Ovary (tissue), 9 donors: ENCODE data around the gene DSCAM. TPM values are rescaled to one million over a fixed set of nuclear protein-coding genes. Genes with fewer than 3 reads are reported as not detected.

Experiments
- DNase-seq, 5 donors: peaks; one replicate each; pipeline ENCODE4 v3.0.0-alpha.2; 2019 to 2020
- H3K27ac ChIP-seq, 2 donors: fragments of 200-600 bp; one replicate each; pipeline versions ENCODE4 v1.5.1 to v1.8.0; 2019 to 2022
- H3K27me3 ChIP-seq: fragments of 200-600 bp; one replicate; pipeline ENCODE4 v1.8.0; 2022
- H3K36me3 ChIP-seq: fragments of 200-600 bp; sonication (generic); one replicate; pipeline ENCODE4 v1.5.1; 2019
- H3K4me1 ChIP-seq: one replicate; pipeline ENCODE4 v1.8.1; 2013; ENCODE audit warnings: mild to moderate bottlenecking, moderate library complexity; ENCODE audit not compliant: insufficient read depth
- H3K4me3 ChIP-seq: fragments of 200-600 bp; sonication (generic); one replicate; pipeline ENCODE4 v1.5.1; 2017
- H3K9me3 ChIP-seq, 2 donors: fragments of 200-600 bp in 1 of 2; sonication (generic) in 1 of 2; one replicate each; pipeline versions ENCODE4 v1.5.1 to v1.8.1; 2013 to 2019; ENCODE audit warnings: mild to moderate bottlenecking in 1 of 2, moderate library complexity in 1 of 2
- CTCF ChIP-seq, 3 donors: fragments of 450-650 bp in 2 of 3; fragments of 200-600 bp in 1 of 3; IDR thresholded peaks; one replicate each; pipeline versions ENCODE4 v1.5.1 to v1.8.0; 2016 to 2022; ENCODE audit warnings: antibody characterized with exemption in 3 of 3, mild to moderate bottlenecking in 1 of 3
- EP300 ChIP-seq: sonication (generic); formaldehyde crosslinking; IDR thresholded peaks from one replicate; pipeline ENCODE4 v1.6.1; 2017; ENCODE audit warnings: antibody characterized with exemption
- POLR2A ChIP-seq: fragments of 450-650 bp; IDR thresholded peaks from one replicate; pipeline ENCODE4 v1.6.1; 2017; ENCODE audit warnings: antibody characterized with exemption, mild to moderate bottlenecking, moderate library complexity
- WGBS, 3 donors: extraction: QIAGEN DNeasy Blood & Tissue Kit in 1 of 3; methylation state at CpG; one replicate each; pipeline versions ENCODE4 v1.1.5 to v1.1.7; 2013 to 2017; 5-methylcytosine and 5-hydroxymethylcytosine counted together
- intact Hi-C, 4 donors: fragments of 100-400 bp; cut with DNase I; formaldehyde crosslinking; loops; one replicate each; pipeline versions ENCODE4 v1.11.0 to v1.15.1; 2022 to 2023
- polyA plus RNA-seq, 2 donors: library from polyadenylated mRNA; stranded (reverse); fragments of 200-250 nt in 1 of 2; fragments of 350-450 nt in 1 of 2; fragmentation: Illumina TruSeq in 1 of 2; extraction: RNeasy Lipid Tissue Mini Kit (QIAGEN cat#74804) in 1 of 2; gene quantifications; one replicate each; pipeline ENCODE4 v1.2.3, GENCODE V29; 2013 to 2014
- total RNA-seq, 7 donors: library from RNA; depleted of rRNA in 2 of 7; stranded (reverse); fragments of >200 nt in 2 of 7; fragmentation: NEBNext Ultra II Directional in 3 of 7; extraction: Animal tissue kit (Norgen Biotek cat#: 25700) in 3 of 7; gene quantifications; one replicate each; pipeline versions ENCODE4 v1.1.0 to v1.2.4, GENCODE V29; 2016 to 2023
- donor health status: DM: no; HTN: no; CAD: no; lungs with moderate emphysema.
- donor health status: DM: no; HTN: no; CAD: no.
- donor health status: Bipolar disorder and iron deficiency.
- donor health status: DM: yes; HTN: yes; CAD: no.
- donor health status: DM: no; HTN: no; CAD: no.
- donor health status: DM: yes; HTN: yes; CAD: no.

Gene DSCAM
- total and polyA plus RNA-seq, 9 donors: under 0.01 to 0.12 (median 0.04) TPM; not detected in 5

- 46 to 64% (median 49%) methylated on average over 3 of the region's 3 CpGs for WGBS, 3 donors
- no peak overlapping the region for H3K27ac ChIP-seq
- no peaks in the 10 kb centered on the region for H3K36me3 ChIP-seq
- no peaks in the 10 kb centered on the region for H3K4me1 ChIP-seq
- intact Hi-C loops: no loop called here
- no peak for TF ChIP-seq POLR2A
- no peak for DNase-seq
- H3K27me3 ChIP-seq: no peaks in the 10 kb centered on the region
- no peak overlapping the region for H3K4me3 ChIP-seq
- no peaks in the 10 kb centered on the region for H3K9me3 ChIP-seq
Measured at GRCh38 chr21:40095477-40095876, 751.5 kb downstream of the DSCAM start.

- H3K9me3 ChIP-seq: no peaks in the 10 kb centered on the region
- TF ChIP-seq EP300: no peak
- no peak for TF ChIP-seq CTCF (IDR thresholded peaks at IDR 0.05)
- no peak for TF ChIP-seq POLR2A
- DNase-seq: no peak
- no peaks in the 10 kb centered on the region for H3K4me1 ChIP-seq
- 69 to 85% (median 71%) methylated on average over 3 of the region's 3 CpGs for WGBS, 3 donors
- H3K27ac ChIP-seq: no peak overlapping the region
- H3K36me3 ChIP-seq: no peaks in the 10 kb centered on the region
- no peak overlapping the region for H3K4me3 ChIP-seq
- intact Hi-C loops: no loop called here
- no peaks in the 10 kb centered on the region for H3K27me3 ChIP-seq
Measured at GRCh38 chr21:40080385-40080784, 766.6 kb downstream of the DSCAM start.

- 68 to 77% (median 76%) methylated on average over 8 of the region's 8 CpGs for WGBS, 3 donors
- TF ChIP-seq POLR2A (no peak), EP300 (no peak), CTCF (IDR thresholded peaks at IDR 0.05) (no peak)
- Histone ChIP-seq H3K4me3 (no peak overlapping the region), H3K4me1 (no peaks in the 10 kb centered on the region), H3K27ac (no peak overlapping the region), H3K27me3 (no peaks in the 10 kb centered on the region), H3K36me3 (no peaks in the 10 kb centered on the region), H3K9me3 (no peaks in the 10 kb centered on the region)
- intact Hi-C loops: no loop called here
- no peak for DNase-seq
Measured at GRCh38 chr21:40074710-40075109, 772.2 kb downstream of the DSCAM start.

GRCh38 chr21:40074198-40074597 is 772.8 kb downstream of the DSCAM start:
- intact Hi-C loops: no loop called here
- 65 to 69% (median 67%) methylated on average over 6 of the region's 6 CpGs for WGBS, 3 donors

DNA sequence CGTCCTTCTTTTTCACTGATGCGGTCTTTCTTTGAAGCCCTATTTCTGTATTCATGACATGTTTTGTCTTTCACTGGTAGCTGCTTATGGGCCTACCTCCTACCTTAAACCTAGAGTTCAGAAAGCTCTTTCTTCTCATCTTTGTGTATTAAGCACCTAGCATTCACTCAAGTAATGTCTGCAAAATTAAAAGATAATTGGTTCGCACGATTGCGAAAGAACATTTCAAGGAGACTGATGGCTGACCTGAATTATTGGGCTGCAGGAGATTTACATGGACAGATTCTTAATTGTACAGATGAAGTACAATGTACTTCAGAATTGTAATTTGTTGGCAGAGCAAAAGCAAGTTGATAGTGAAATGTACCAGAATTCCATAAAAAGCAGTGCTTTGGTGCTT is 773.3 kb downstream of the DSCAM start:
- Histone ChIP-seq H3K4me1 (no peaks in the 10 kb centered on the region), H3K9me3 (no peaks in the 10 kb centered on the region), H3K36me3 (no peaks in the 10 kb centered on the region), H3K27me3 (no peaks in the 10 kb centered on the region), H3K4me3 (no peak overlapping the region), H3K27ac (no peak overlapping the region)
- intact Hi-C loops: no loop called here
- no peak for TF ChIP-seq EP300
- TF ChIP-seq POLR2A: no peak
- no peak for TF ChIP-seq CTCF (IDR thresholded peaks at IDR 0.05)
- DNase-seq: no peak
- 90 to 94% (median 91%) methylated on average over 5 of the region's 5 CpGs for whole genome bisulfite sequencing, 3 donors

More at GRCh38 chr21:40074198-40074597, 772.8 kb downstream of the DSCAM start:
- H3K4me3 ChIP-seq: no peak overlapping the region
- H3K4me1 ChIP-seq: no peaks in the 10 kb centered on the region
- TF ChIP-seq POLR2A (no peak), EP300 (no peak), CTCF (IDR thresholded peaks at IDR 0.05) (no peak)
- no peaks in the 10 kb centered on the region for H3K9me3 ChIP-seq
- DNase-seq: no peak
- H3K27ac ChIP-seq: no peak overlapping the region
- H3K27me3 ChIP-seq: no peaks in the 10 kb centered on the region
- no peaks in the 10 kb centered on the region for H3K36me3 ChIP-seq
